ENCODE measurements around the gene NMD3.
A peak's percentile ranks its signal among the peaks of the same experiment; 100 is the strongest.
"Not testable (repeated sequence)": the region's sequence is repeated elsewhere in the genome, so short reads cannot be mapped to it uniquely, and the experiment has no call there.

NMD3 gene

GRCh38 chr3:161252143-161252542 is 31.0 kb downstream of the NMD3 start:
- no peak for FAIRE-seq
- no peak for TF ChIP-seq POLR2A (IDR thresholded peaks at IDR 0.05; ENCODE audit: low read depth, low read length)
- DNase-seq (ENCODE audit: insufficient read length, low spot score) = no peak

- no peak for TF ChIP-seq POLR2A (IDR thresholded peaks at IDR 0.05; ENCODE audit: low read depth, low read length)
- FAIRE-seq = no peak
- no peak for DNase-seq (ENCODE audit: insufficient read length, low spot score)
These were observed 32.6 kb downstream of the NMD3 start for GRCh38 chr3:161253711-161254110.

- TF ChIP-seq POLR2A (IDR thresholded peaks at IDR 0.05; ENCODE audit: low read depth, low read length) = no peak
- DNase-seq (ENCODE audit: insufficient read length, low spot score) = no peak
- no peak for FAIRE-seq
These were observed 33.8 kb downstream of the NMD3 start for GRCh38 chr3:161254861-161255260.

GRCh38 chr3:161263057-161263456 is 41.9 kb downstream of the NMD3 start:
- no peak for FAIRE-seq
- no peak for TF ChIP-seq POLR2A (IDR thresholded peaks at IDR 0.05; ENCODE audit: low read depth, low read length)
- DNase-seq (ENCODE audit: insufficient read length, low spot score) = no peak

GRCh38 chr3:161264852-161265251 is 43.7 kb downstream of the NMD3 start:
- TF ChIP-seq POLR2A (IDR thresholded peaks at IDR 0.05; ENCODE audit: low read depth, low read length) = no peak
- DNase-seq (ENCODE audit: insufficient read length, low spot score) (no peak), FAIRE-seq (no peak)

- no peak for TF ChIP-seq POLR2A (IDR thresholded peaks at IDR 0.05; ENCODE audit: low read depth, low read length)
- FAIRE-seq = no peak
- DNase-seq (ENCODE audit: insufficient read length, low spot score) = no peak
These were observed 44.9 kb downstream of the NMD3 start for GRCh38 chr3:161265916-161266571.

GRCh38 chr3:161266731-161267150 is 45.6 kb downstream of the NMD3 start:
- peak; percentile 70 for FAIRE-seq
- no peak for DNase-seq (ENCODE audit: insufficient read length, low spot score)
- TF ChIP-seq POLR2A (IDR thresholded peaks at IDR 0.05; ENCODE audit: low read depth, low read length) = no peak

GRCh38 chr3:161267646-161268045 is 46.5 kb downstream of the NMD3 start:
- DNase-seq (ENCODE audit: insufficient read length, low spot score) (no peak), FAIRE-seq (no peak)
- TF ChIP-seq POLR2A (IDR thresholded peaks at IDR 0.05; ENCODE audit: low read depth, low read length) = no peak

GRCh38 chr3:161268601-161269000 is 47.5 kb downstream of the NMD3 start:
- no peak for FAIRE-seq
- DNase-seq (ENCODE audit: insufficient read length, low spot score) = no peak
- TF ChIP-seq POLR2A (IDR thresholded peaks at IDR 0.05; ENCODE audit: low read depth, low read length) = no peak

- FAIRE-seq = no peak
- DNase-seq (ENCODE audit: insufficient read length, low spot score) = no peak
- TF ChIP-seq POLR2A (IDR thresholded peaks at IDR 0.05; ENCODE audit: low read depth, low read length) = no peak
These were observed 49.9 kb downstream of the NMD3 start for GRCh38 chr3:161270991-161271390.

- no peak for TF ChIP-seq POLR2A (IDR thresholded peaks at IDR 0.05; ENCODE audit: low read depth, low read length)
- FAIRE-seq (no peak), DNase-seq (ENCODE audit: insufficient read length, low spot score) (no peak)
These were observed 50.5 kb downstream of the NMD3 start for GRCh38 chr3:161271646-161272045.

- DNase-seq (ENCODE audit: insufficient read length, low spot score) (no peak), FAIRE-seq (no peak)
- no peak for TF ChIP-seq POLR2A (IDR thresholded peaks at IDR 0.05; ENCODE audit: low read depth, low read length)
These were observed 51.4 kb downstream of the NMD3 start for GRCh38 chr3:161272524-161272923.

- TF ChIP-seq POLR2A (IDR thresholded peaks at IDR 0.05; ENCODE audit: low read depth, low read length) = no peak
- FAIRE-seq (no peak), DNase-seq (ENCODE audit: insufficient read length, low spot score) (no peak)
These were observed 52.6 kb downstream of the NMD3 start for GRCh38 chr3:161273589-161274218.

GRCh38 chr3:161274691-161275298 is 53.7 kb downstream of the NMD3 start:
- TF ChIP-seq POLR2A (IDR thresholded peaks at IDR 0.05; ENCODE audit: low read depth, low read length) = no peak
- FAIRE-seq (peak; percentile 75), DNase-seq (ENCODE audit: insufficient read length, low spot score) (peak; percentile 4)

- DNase-seq (ENCODE audit: insufficient read length, low spot score) = no peak
- no peak for FAIRE-seq
- no peak for TF ChIP-seq POLR2A (IDR thresholded peaks at IDR 0.05; ENCODE audit: low read depth, low read length)
These were observed 54.8 kb downstream of the NMD3 start for GRCh38 chr3:161275919-161276318.

GRCh38 chr3:161282387-161282786 is 61.3 kb downstream of the NMD3 start:
- DNase-seq (ENCODE audit: insufficient read length, low spot score); FAIRE-seq: not testable (repeated sequence)
